ENCODE data around the gene CCR5. TPM values are rescaled to one million over a fixed set of nuclear protein-coding genes. Genes with fewer than 3 reads are reported as not detected.

The CCR5 gene
- total RNA-seq, 2 donors from 2014 or later = not detected

DNA sequence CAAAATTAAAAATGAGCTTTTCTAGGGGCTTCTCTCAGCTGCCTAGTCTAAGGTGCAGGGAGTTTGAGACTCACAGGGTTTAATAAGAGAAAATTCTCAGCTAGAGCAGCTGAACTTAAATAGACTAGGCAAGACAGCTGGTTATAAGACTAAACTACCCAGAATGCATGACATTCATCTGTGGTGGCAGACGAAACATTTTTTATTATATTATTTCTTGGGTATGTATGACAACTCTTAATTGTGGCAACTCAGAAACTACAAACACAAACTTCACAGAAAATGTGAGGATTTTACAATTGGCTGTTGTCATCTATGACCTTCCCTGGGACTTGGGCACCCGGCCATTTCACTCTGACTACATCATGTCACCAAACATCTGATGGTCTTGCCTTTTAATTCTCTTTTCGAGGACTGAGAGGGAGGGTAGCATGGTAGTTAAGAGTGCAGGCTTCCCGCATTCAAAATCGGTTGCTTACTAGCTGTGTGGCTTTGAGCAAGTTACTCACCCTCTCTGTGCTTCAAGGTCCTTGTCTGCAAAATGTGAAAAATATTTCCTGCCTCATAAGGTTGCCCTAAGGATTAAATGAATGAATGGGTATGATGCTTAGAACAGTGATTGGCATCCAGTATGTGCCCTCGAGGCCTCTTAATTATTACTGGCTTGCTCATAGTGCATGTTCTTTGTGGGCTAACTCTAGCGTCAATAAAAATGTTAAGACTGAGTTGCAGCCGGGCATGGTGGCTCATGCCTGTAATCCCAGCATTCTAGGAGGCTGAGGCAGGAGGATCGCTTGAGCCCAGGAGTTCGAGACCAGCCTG is 984 bp downstream of the CCR5 start:
- H3K4me3 Mint-ChIP-seq = no peak overlapping the region
- WGBS, 2 experiments (ENCODE audit: insufficient coverage in 1 of 2, insufficient read length in 1 of 2) = 82 to 89% methylated on average over 7 to 9 of the region's 10 CpGs
- no peaks in the 10 kb centered on the region for H3K27me3 ChIP-seq (ENCODE audit: control insufficient read depth, insufficient read depth, low read length, poor library complexity, severe bottlenecking)

DNA sequence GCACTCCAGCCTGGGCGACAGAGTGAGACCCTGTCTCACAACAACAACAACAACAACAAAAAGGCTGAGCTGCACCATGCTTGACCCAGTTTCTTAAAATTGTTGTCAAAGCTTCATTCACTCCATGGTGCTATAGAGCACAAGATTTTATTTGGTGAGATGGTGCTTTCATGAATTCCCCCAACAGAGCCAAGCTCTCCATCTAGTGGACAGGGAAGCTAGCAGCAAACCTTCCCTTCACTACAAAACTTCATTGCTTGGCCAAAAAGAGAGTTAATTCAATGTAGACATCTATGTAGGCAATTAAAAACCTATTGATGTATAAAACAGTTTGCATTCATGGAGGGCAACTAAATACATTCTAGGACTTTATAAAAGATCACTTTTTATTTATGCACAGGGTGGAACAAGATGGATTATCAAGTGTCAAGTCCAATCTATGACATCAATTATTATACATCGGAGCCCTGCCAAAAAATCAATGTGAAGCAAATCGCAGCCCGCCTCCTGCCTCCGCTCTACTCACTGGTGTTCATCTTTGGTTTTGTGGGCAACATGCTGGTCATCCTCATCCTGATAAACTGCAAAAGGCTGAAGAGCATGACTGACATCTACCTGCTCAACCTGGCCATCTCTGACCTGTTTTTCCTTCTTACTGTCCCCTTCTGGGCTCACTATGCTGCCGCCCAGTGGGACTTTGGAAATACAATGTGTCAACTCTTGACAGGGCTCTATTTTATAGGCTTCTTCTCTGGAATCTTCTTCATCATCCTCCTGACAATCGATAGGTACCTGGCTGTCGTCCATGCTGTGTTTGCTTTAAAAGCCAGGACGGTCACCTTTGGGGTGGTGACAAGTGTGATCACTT is 2.0 kb downstream of the CCR5 start:
- Mint-ChIP-seq H3K4me3 (no peak overlapping the region), H3K27me3 (ENCODE audit: insufficient read depth) (peaks cover 3% of the 10 kb centered on the region), H3K36me3 (ENCODE audit: low read depth) (no peaks in the 10 kb centered on the region), H3K4me1 (peaks cover 8% of the 10 kb centered on the region), H3K27ac (no peak overlapping the region), H3K9me3 (no peaks in the 10 kb centered on the region)
- H3K4me3 ChIP-seq (ENCODE audit: low read length) = no peak overlapping the region
- H3K9ac ChIP-seq (ENCODE audit: extremely low read depth, low read length, poor library complexity, severe bottlenecking) = no peak overlapping the region
- DNase-seq = peak; percentile 42
- no peaks in the 10 kb centered on the region for H3K27me3 ChIP-seq (ENCODE audit: control insufficient read depth, insufficient read depth, low read length, poor library complexity, severe bottlenecking)
- H3K9me3 ChIP-seq (ENCODE audit: control insufficient read depth, low read length) = no peaks in the 10 kb centered on the region
- no peaks in the 10 kb centered on the region for H3K36me3 ChIP-seq (ENCODE audit: control insufficient read depth, insufficient read depth, low read length)
- WGBS, 2 experiments (ENCODE audit: insufficient coverage in 1 of 2, insufficient read length in 1 of 2) = 90 to 91% methylated on average over 6 to 9 of the region's 9 CpGs
- peaks cover 9% of the 10 kb centered on the region for H3K4me1 ChIP-seq (ENCODE audit: control insufficient read depth, insufficient read depth, low read length)
- TF ChIP-seq, protein P1, sequence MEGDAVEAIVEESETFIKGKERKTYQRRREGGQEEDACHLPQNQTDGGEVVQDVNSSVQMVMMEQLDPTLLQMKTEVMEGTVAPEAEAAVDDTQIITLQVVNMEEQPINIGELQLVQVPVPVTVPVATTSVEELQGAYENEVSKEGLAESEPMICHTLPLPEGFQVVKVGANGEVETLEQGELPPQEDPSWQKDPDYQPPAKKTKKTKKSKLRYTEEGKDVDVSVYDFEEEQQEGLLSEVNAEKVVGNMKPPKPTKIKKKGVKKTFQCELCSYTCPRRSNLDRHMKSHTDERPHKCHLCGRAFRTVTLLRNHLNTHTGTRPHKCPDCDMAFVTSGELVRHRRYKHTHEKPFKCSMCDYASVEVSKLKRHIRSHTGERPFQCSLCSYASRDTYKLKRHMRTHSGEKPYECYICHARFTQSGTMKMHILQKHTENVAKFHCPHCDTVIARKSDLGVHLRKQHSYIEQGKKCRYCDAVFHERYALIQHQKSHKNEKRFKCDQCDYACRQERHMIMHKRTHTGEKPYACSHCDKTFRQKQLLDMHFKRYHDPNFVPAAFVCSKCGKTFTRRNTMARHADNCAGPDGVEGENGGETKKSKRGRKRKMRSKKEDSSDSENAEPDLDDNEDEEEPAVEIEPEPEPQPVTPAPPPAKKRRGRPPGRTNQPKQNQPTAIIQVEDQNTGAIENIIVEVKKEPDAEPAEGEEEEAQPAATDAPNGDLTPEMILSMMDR (conservative IDR thresholded peaks at IDR 0.05) = peak; percentile 78
- no peak overlapping the region for H3K27ac ChIP-seq (ENCODE audit: low read depth, low read length)

More for the DNA sequence above, 984 bp downstream of the CCR5 start:
- Histone ChIP-seq H3K4me1 (ENCODE audit: control insufficient read depth, insufficient read depth, low read length) (peaks cover 9% of the 10 kb centered on the region), H3K9ac (ENCODE audit: extremely low read depth, low read length, poor library complexity, severe bottlenecking) (no peak overlapping the region), H3K4me3 (ENCODE audit: low read length) (no peak overlapping the region), H3K36me3 (ENCODE audit: control insufficient read depth, insufficient read depth, low read length) (no peaks in the 10 kb centered on the region), H3K9me3 (ENCODE audit: control insufficient read depth, low read length) (no peaks in the 10 kb centered on the region), H3K27ac (ENCODE audit: low read depth, low read length) (no peak overlapping the region)
- Mint-ChIP-seq H3K4me1 (peaks cover 8% of the 10 kb centered on the region), H3K9me3 (no peaks in the 10 kb centered on the region), H3K27ac (no peak overlapping the region), H3K27me3 (ENCODE audit: insufficient read depth) (peaks cover 3% of the 10 kb centered on the region), H3K36me3 (ENCODE audit: low read depth) (no peaks in the 10 kb centered on the region)
- TF ChIP-seq, protein P1 (conservative IDR thresholded peaks at IDR 0.05) = no peak
- DNase-seq = peak; percentile 10

DNA sequence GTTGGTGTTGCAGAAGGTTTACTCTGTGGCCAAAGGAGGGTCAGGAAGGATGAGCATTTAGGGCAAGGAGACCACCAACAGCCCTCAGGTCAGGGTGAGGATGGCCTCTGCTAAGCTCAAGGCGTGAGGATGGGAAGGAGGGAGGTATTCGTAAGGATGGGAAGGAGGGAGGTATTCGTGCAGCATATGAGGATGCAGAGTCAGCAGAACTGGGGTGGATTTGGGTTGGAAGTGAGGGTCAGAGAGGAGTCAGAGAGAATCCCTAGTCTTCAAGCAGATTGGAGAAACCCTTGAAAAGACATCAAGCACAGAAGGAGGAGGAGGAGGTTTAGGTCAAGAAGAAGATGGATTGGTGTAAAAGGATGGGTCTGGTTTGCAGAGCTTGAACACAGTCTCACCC is 4.0 kb downstream of the CCR5 start:
- Histone ChIP-seq H3K27ac (ENCODE audit: low read depth, low read length) (no peak overlapping the region), H3K9me3 (ENCODE audit: control insufficient read depth, low read length) (no peaks in the 10 kb centered on the region), H3K27me3 (ENCODE audit: control insufficient read depth, insufficient read depth, low read length, poor library complexity, severe bottlenecking) (no peaks in the 10 kb centered on the region), H3K36me3 (ENCODE audit: control insufficient read depth, insufficient read depth, low read length) (no peaks in the 10 kb centered on the region), H3K4me1 (ENCODE audit: control insufficient read depth, insufficient read depth, low read length) (peaks cover 8% of the 10 kb centered on the region), H3K4me3 (ENCODE audit: low read length) (no peak overlapping the region), H3K9ac (ENCODE audit: extremely low read depth, low read length, poor library complexity, severe bottlenecking) (no peak overlapping the region)
- peaks cover 3% of the 10 kb centered on the region for H3K27me3 Mint-ChIP-seq (ENCODE audit: insufficient read depth)
- H3K9me3 Mint-ChIP-seq = no peaks in the 10 kb centered on the region
- TF ChIP-seq, protein P1 (conservative IDR thresholded peaks at IDR 0.05) = no peak
- no peak overlapping the region for H3K4me3 Mint-ChIP-seq
- H3K27ac Mint-ChIP-seq = no peak overlapping the region
- DNase-seq = no peak
- WGBS, 2 experiments (ENCODE audit: insufficient coverage in 1 of 2, insufficient read length in 1 of 2) = 90% methylated on average over 2 to 3 of the region's 3 CpGs
- H3K4me1 Mint-ChIP-seq = peaks cover 5% of the 10 kb centered on the region
- H3K36me3 Mint-ChIP-seq (ENCODE audit: low read depth) = no peaks in the 10 kb centered on the region

Data from endodermal cell (in vitro differentiated cells).